Adrenal gland (tissue), 5 donors: Measurements from ENCODE around the gene RTF1.

Source experiments
- POLR2A ChIP-seq, 2 donors: fragments of 450-650 bp; IDR thresholded peaks; one replicate each; pipeline ENCODE4 v1.6.1; 2017; ENCODE audit warnings: antibody characterized with exemption in 2 of 2, mild to moderate bottlenecking in 2 of 2, moderate library complexity in 1 of 2
- TF ChIP-seq, protein P1 (sequence below), 6 experiments: fragments of 450-650 bp in 4 of 6; fragments of 200-600 bp in 2 of 6; sonication (generic) in 1 of 6; IDR thresholded peaks; 1 replicate in 5 of 6; 2 replicates in 1 of 6; pipeline versions ENCODE4 v1.5.1 to v1.8.0; 2016 to 2021; ENCODE audit warnings: antibody characterized with exemption in 6 of 6, mild to moderate bottlenecking in 2 of 6, moderate library complexity in 1 of 6
- donor health status: DM: no; HTN: no; CAD: no.

GRCh38 chr15:41465822-41466421 lies 49.0 kb downstream of the RTF1 start:
- no peak for TF ChIP-seq POLR2A (IDR thresholded peaks at IDR 0.05)
- TF ChIP-seq, protein P1, sequence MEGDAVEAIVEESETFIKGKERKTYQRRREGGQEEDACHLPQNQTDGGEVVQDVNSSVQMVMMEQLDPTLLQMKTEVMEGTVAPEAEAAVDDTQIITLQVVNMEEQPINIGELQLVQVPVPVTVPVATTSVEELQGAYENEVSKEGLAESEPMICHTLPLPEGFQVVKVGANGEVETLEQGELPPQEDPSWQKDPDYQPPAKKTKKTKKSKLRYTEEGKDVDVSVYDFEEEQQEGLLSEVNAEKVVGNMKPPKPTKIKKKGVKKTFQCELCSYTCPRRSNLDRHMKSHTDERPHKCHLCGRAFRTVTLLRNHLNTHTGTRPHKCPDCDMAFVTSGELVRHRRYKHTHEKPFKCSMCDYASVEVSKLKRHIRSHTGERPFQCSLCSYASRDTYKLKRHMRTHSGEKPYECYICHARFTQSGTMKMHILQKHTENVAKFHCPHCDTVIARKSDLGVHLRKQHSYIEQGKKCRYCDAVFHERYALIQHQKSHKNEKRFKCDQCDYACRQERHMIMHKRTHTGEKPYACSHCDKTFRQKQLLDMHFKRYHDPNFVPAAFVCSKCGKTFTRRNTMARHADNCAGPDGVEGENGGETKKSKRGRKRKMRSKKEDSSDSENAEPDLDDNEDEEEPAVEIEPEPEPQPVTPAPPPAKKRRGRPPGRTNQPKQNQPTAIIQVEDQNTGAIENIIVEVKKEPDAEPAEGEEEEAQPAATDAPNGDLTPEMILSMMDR (IDR thresholded peaks at IDR 0.05), result peak; percentile 76 to 98 (median 88)
